Lower leg skin (tissue), 3 donors: ENCODE data around the gene ADGRL3.

ENCODE experiments used
- POLR2A ChIP-seq, 2 donors: fragments of 450-650 bp; IDR thresholded peaks; one replicate each; pipeline ENCODE4 v1.6.1; 2016 to 2017; ENCODE audit warnings: antibody characterized with exemption in 2 of 2, mild to moderate bottlenecking in 1 of 2, moderate library complexity in 1 of 2
- TF ChIP-seq, protein P1 (sequence below), 3 donors: fragments of 450-650 bp; IDR thresholded peaks; one replicate each; pipeline ENCODE4 v1.5.1; 2016; ENCODE audit warnings: antibody characterized with exemption in 3 of 3, mild to moderate bottlenecking in 3 of 3, moderate library complexity in 2 of 3

DNA sequence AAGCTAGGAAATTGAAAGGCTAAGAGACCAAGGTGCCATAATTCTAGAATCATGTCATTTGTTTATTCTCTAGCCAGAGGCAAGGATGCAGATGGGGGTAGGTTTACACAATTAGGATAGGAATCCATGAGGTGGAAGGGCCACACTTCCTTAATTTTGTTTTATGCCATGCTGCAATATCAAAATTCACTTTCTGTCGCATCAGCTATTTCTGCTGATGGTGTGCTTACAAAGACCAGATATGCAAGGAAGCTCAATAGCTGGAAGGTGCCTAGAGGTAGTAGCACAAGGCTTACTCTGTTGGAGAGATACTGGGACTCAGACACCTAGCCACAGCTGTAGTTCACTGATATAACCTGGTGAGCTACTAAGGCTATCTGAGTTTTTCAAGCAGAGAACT, 328.5 kb downstream of the ADGRL3 start:
- TF ChIP-seq POLR2A (IDR thresholded peaks at IDR 0.05) = no peak
- TF ChIP-seq, protein P1, sequence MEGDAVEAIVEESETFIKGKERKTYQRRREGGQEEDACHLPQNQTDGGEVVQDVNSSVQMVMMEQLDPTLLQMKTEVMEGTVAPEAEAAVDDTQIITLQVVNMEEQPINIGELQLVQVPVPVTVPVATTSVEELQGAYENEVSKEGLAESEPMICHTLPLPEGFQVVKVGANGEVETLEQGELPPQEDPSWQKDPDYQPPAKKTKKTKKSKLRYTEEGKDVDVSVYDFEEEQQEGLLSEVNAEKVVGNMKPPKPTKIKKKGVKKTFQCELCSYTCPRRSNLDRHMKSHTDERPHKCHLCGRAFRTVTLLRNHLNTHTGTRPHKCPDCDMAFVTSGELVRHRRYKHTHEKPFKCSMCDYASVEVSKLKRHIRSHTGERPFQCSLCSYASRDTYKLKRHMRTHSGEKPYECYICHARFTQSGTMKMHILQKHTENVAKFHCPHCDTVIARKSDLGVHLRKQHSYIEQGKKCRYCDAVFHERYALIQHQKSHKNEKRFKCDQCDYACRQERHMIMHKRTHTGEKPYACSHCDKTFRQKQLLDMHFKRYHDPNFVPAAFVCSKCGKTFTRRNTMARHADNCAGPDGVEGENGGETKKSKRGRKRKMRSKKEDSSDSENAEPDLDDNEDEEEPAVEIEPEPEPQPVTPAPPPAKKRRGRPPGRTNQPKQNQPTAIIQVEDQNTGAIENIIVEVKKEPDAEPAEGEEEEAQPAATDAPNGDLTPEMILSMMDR (IDR thresholded peaks at IDR 0.05) = no peak
